T-cell (primary cell): Measurements from ENCODE around the gene CSNK1E. TPM values are rescaled to one million over a fixed set of nuclear protein-coding genes. Genes with fewer than 3 reads are reported as not detected.

Source experiments
- ATAC-seq, 4 experiments: fragments of 200-7000 bp in 3 of 4; fragments of 150-1000 bp in 1 of 4; cut with Tn5 transposase; replicated peaks in 1 of 4; 1 replicate in 3 of 4; 2 replicates in 1 of 4; pipeline ENCODE4 v1.10.0; 2021; ENCODE audit warnings: moderate library complexity in 3 of 4, mild to moderate bottlenecking in 2 of 4, moderate number of reproducible peaks in 1 of 4
- CTCF ChIA-PET, 2 donors: fragments of 300-600 bp; sonication (Branson Sonifier 250); formaldehyde crosslinking; loops; one replicate each; lab custom pipeline; 2022; ENCODE audit warnings: antibody characterized with exemption in 2 of 2; lab: Charles Lee
- POLR2A ChIA-PET, 2 donors: fragments of 300-600 bp; sonication (Branson Sonifier 250); formaldehyde crosslinking; loops; one replicate each; lab custom pipeline; 2022; ENCODE audit warnings: antibody characterized with exemption in 2 of 2; lab: Charles Lee
- DNase-seq, 35 experiments: peaks; one replicate each; pipeline versions ENCODE4 v3.0.0 to v3.0.0-alpha.2; 2013 to 2023
- H3K27ac ChIP-seq: one replicate; pipeline ENCODE4 v1.5.1; 2013; ENCODE audit warnings: low read length
- H3K27me3 ChIP-seq, 2 experiments: replicated peaks in 1 of 2; 1 replicate in 1 of 2; 2 replicates in 1 of 2; pipeline versions ENCODE4 v1.6.1 to v1.7.0; 2013; ENCODE audit warnings: low read length in 1 of 2, mixed read lengths in 1 of 2; ENCODE audit not compliant: control insufficient read depth in 2 of 2, insufficient read depth in 2 of 2; ENCODE audit errors: extremely low read depth in 1 of 2
- H3K36me3 ChIP-seq, 2 donors: 1 replicate in 1 of 2; 2 replicates in 1 of 2; pipeline versions ENCODE4 v1.6.1 to v1.7.0; 2013; ENCODE audit warnings: low read length in 1 of 2; ENCODE audit not compliant: control insufficient read depth in 2 of 2, insufficient read depth in 1 of 2; ENCODE audit errors: extremely low read depth in 1 of 2
- H3K4me1 ChIP-seq, 2 experiments: 1 replicate in 1 of 2; 2 replicates in 1 of 2; pipeline versions ENCODE4 v1.6.1 to v1.7.0; 2013; ENCODE audit warnings: low read length in 2 of 2, mixed read lengths in 1 of 2; ENCODE audit not compliant: insufficient read depth in 2 of 2, control insufficient read depth in 1 of 2; ENCODE audit errors: extremely low read depth in 1 of 2
- H3K4me3 ChIP-seq, 2 donors: 1 replicate in 1 of 2; 2 replicates in 1 of 2; pipeline versions ENCODE4 v1.5.1 to v1.7.0; 2013; ENCODE audit warnings: mild to moderate bottlenecking in 2 of 2, low read length in 1 of 2, moderate library complexity in 1 of 2; ENCODE audit not compliant: control insufficient read depth in 1 of 2; ENCODE audit errors: extremely low read depth in 1 of 2
- H3K9me3 ChIP-seq: 2 replicates; pipeline ENCODE4 v1.7.0; 2013
- H3K27ac Mint-ChIP-seq, 2 donors: one replicate each; pipeline ENCODE4 v1.8.0; 2020 to 2021; ENCODE audit warnings: mild to moderate bottlenecking in 2 of 2, mixed read lengths in 2 of 2
- H3K27me3 Mint-ChIP-seq, 2 donors: one replicate each; pipeline ENCODE4 v1.8.0; 2021 to 2022; ENCODE audit warnings: mixed read lengths in 2 of 2
- H3K36me3 Mint-ChIP-seq: one replicate; pipeline ENCODE4 v1.8.0; 2021; ENCODE audit warnings: mixed read lengths
- H3K4me1 Mint-ChIP-seq, 3 donors: one replicate each; pipeline ENCODE4 v1.8.0; 2020 to 2022; ENCODE audit warnings: mixed read lengths in 3 of 3, mild to moderate bottlenecking in 1 of 3
- H3K4me3 Mint-ChIP-seq, 3 donors: one replicate each; pipeline ENCODE4 v1.8.0; 2020 to 2022; ENCODE audit warnings: mild to moderate bottlenecking in 3 of 3, mixed read lengths in 3 of 3, moderate library complexity in 3 of 3
- H3K9me3 Mint-ChIP-seq, 3 donors: one replicate each; pipeline ENCODE4 v1.8.0; 2020 to 2022; ENCODE audit warnings: mixed read lengths in 3 of 3
- WGBS: methylation state at CpG from one replicate; pipeline ENCODE4 v1.1.5; 2013; ENCODE audit warnings: missing lambda C conversion rate; ENCODE audit not compliant: insufficient coverage; 5-methylcytosine and 5-hydroxymethylcytosine counted together
- total RNA-seq, 35 experiments: library from RNA in 6 of 35; stranded (reverse) in 6 of 35; fragments of 120-200 nt in 1 of 35; gene quantifications; one replicate each; pipeline versions ENCODE4 v1.2.1 to v1.2.4 and lab custom pipeline; 2013 to 2026

The CSNK1E gene
- total RNA-seq, 5 donors from 2014 or later (not counting 1 experiment from before 2014, with no cell fraction given): 105 to 142 (median 115) TPM

DNA sequence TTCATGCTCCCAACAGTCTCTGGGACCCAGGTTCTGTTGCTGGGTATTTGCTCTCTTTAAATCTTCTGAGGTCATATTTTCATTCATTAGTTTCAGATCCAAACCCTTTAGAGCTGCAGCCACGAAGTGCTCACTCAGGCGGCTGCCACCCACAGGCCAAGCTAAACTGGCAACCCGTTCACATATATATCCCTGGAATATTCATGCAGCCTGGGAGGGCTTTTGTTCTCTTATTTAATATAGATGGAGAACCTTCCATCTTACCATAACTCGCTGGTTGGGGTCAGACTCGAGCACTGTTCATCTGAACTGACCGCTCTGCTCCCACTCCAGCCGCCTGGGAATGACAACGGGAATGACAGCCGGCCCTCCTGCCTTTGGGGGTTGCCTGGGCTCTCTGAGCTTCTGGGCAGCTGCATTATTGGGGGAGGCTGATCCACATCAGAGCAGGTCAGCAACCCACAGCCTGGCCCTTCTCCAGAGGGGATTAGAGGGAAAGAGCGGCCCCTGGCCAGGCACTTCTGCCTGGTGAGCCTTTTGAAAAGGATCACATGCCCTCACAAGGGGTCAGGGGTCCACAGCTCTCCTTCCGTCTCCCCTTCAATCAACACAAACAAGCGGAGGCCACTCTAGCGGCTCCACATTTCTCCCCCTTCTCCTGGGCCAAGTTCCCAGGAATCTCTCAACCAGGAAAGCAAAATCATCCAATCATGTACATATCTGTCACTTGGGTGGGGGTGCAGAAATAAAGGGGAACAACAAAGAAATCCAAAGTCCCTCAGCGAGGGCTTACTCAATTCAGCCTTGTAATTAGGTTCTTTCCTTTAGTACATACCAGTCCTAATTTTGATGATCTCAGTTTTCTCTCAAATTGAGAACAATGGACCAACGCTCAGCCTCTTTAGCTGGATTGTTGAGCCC lies 56.2 kb downstream of the CSNK1E start:
- Histone ChIP-seq H3K27me3 (no peaks in the 10 kb centered on the region), H3K4me1 (peaks cover 9 to 23% of the 10 kb centered on the region in 2 experiments), H3K4me3 (no peak overlapping the region), H3K27ac (peak overlapping the region; percentile 57), H3K9me3 (no peaks in the 10 kb centered on the region), H3K36me3 (peaks cover 0 to 3% of the 10 kb centered on the region in 2 donors)
- peaks cover 10% of the 10 kb centered on the region for H3K36me3 Mint-ChIP-seq
- WGBS: 100% methylated on average over 1 of the region's 15 CpGs
- no peak overlapping the region for H3K4me3 Mint-ChIP-seq
- no peaks in the 10 kb centered on the region for H3K27me3 Mint-ChIP-seq
- ATAC-seq (no peak), DNase-seq (no peak)
- POLR2A ChIA-PET: no interaction called here
- CTCF ChIA-PET: interaction anchor here in 1 of 2 donors (1.0 to 1.1 kb wide), 2 partner anchors 12 to 205 kb away, joined by 3 read pairs; no protein-coding TSS in a partner anchor
- no peaks in the 10 kb centered on the region for H3K9me3 Mint-ChIP-seq
- H3K27ac Mint-ChIP-seq: peak overlapping the region; percentile 48 to 81
- H3K4me1 Mint-ChIP-seq: peaks cover 38 to 57% (median 57%) of the 10 kb centered on the region in 3 donors

DNA sequence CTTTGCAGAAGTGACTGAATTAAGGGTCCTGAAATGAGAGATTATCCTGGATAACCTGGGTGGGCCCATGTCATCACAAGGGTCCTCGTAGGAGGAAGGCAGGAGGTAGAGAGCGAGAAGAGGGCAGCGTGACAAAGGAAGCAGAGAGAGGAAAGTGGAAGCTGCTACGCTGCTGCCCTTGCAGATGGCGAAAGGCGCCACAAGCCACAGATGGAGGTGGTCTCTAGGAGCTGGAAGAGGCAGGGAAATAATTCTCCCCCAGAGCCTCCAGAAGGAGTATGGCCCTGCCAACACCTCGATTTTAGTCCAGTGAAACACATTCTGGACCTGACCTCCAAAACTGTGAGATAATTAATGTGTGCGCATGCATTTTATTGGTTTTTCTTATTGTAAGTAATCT lies 57.9 kb downstream of the CSNK1E start:
- Mint-ChIP-seq H3K27me3 (no peaks in the 10 kb centered on the region), H3K36me3 (peaks cover 10% of the 10 kb centered on the region), H3K27ac (no peak overlapping the region), H3K4me3 (no peak overlapping the region), H3K4me1 (peaks cover 29 to 45% (median 45%) of the 10 kb centered on the region in 3 donors), H3K9me3 (no peaks in the 10 kb centered on the region)
- ATAC-seq (no peak), DNase-seq (no peak)
- WGBS: 90% methylated on average over 3 of the region's 8 CpGs
- no peaks in the 10 kb centered on the region for H3K9me3 ChIP-seq
- no peak overlapping the region for H3K27ac ChIP-seq
- H3K4me3 ChIP-seq: no peak overlapping the region
- no peaks in the 10 kb centered on the region for H3K27me3 ChIP-seq
- CTCF ChIA-PET: no interaction called here
- H3K4me1 ChIP-seq: peaks cover 2 to 17% of the 10 kb centered on the region in 2 experiments
- POLR2A ChIA-PET: interaction anchor here in 1 of 2 donors (0.6 kb wide), 1 partner anchor 17 kb away, joined by 6 read pairs; no protein-coding TSS in a partner anchor
- peaks cover 0 to 3% of the 10 kb centered on the region in 2 donors for H3K36me3 ChIP-seq

DNA sequence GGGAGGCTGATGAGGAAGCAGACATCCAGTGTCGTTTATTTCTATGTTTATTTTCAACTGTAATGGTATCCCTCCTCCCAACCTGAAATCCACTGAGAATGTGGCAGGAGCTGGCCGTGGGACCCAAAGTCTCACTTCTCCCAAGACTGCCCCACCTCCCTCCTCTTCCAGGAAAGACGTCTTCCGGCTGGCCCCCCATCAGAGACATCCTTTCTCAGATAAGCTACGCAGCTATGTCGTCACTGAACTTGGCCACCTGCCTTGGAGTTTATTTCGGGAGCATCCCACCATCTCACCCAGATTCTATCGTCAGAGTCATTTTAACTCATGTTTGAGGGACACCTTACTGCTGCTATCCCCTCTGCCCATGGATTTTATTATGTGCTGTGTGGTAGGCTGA lies 58.3 kb downstream of the CSNK1E start:
- 92% methylated on average over 3 of the region's 8 CpGs for WGBS
- no peak overlapping the region for H3K4me3 ChIP-seq
- DNase-seq: no peak
- Mint-ChIP-seq H3K27ac (no peak overlapping the region), H3K4me3 (no peak overlapping the region), H3K27me3 (no peaks in the 10 kb centered on the region), H3K9me3 (no peaks in the 10 kb centered on the region), H3K36me3 (peaks cover 10% of the 10 kb centered on the region), H3K4me1 (peaks cover 29 to 44% (median 42%) of the 10 kb centered on the region in 3 donors)
- no peak for ATAC-seq
- peaks cover 2 to 17% of the 10 kb centered on the region in 2 experiments for H3K4me1 ChIP-seq
- H3K27ac ChIP-seq: no peak overlapping the region
- ChIA-PET POLR2A (no interaction called here), CTCF (no interaction called here)
- H3K27me3 ChIP-seq: no peaks in the 10 kb centered on the region
- H3K36me3 ChIP-seq: no peaks in the 10 kb centered on the region
- no peaks in the 10 kb centered on the region for H3K9me3 ChIP-seq

DNA sequence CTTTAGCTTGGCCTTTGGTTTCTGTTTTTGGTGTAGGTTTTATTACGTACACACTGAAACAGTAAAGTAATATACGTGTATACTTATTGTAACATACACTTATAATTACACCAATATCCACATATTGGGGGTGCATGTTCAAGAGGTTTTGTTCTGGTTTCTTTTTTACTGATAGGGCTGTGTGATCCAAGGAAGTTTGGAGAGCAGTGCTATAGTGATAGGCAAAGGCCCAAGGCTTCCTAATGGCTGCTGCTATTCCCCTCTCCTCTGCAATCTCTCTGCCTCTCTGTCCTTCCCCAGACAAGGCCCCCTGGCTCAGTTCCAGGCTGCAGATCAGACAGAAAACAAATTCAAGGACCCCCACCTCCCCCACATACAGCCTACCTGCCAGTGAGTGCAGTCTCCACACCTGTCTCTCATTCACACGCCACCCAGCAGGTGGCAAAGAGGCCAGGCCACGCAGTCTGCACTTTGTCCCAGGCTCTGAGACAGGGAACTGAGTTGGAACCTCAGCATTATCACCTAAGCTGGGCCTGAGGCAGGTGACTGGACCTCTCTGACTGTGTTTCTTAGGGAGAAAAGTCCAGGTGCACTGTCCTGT lies 59.5 kb downstream of the CSNK1E start:
- H3K27me3 Mint-ChIP-seq: no peaks in the 10 kb centered on the region
- H3K36me3 Mint-ChIP-seq: peaks cover 3% of the 10 kb centered on the region
- POLR2A ChIA-PET: interaction anchor here in 1 of 2 donors (0.6 kb wide), 1 partner anchor 205 kb away, joined by 4 read pairs; no protein-coding TSS in a partner anchor
- ATAC-seq (no peak), DNase-seq (no peak)
- H3K4me3 ChIP-seq: no peak overlapping the region
- no peak overlapping the region for H3K27ac ChIP-seq
- H3K36me3 ChIP-seq: no peaks in the 10 kb centered on the region
- no peaks in the 10 kb centered on the region for H3K9me3 Mint-ChIP-seq
- H3K9me3 ChIP-seq: no peaks in the 10 kb centered on the region
- H3K27ac Mint-ChIP-seq: no peak overlapping the region
- WGBS: 83% methylated on average over 2 of the region's 4 CpGs
- H3K4me1 ChIP-seq: peaks cover 2 to 17% of the 10 kb centered on the region in 2 experiments
- H3K27me3 ChIP-seq: no peaks in the 10 kb centered on the region
- H3K4me1 Mint-ChIP-seq: peaks cover 25 to 37% (median 34%) of the 10 kb centered on the region in 3 donors
- H3K4me3 Mint-ChIP-seq: no peak overlapping the region
- CTCF ChIA-PET: interaction anchor here in 1 of 2 donors (0.6 kb wide), 1 partner anchor 9 kb away, joined by 4 read pairs; no protein-coding TSS in a partner anchor

DNA sequence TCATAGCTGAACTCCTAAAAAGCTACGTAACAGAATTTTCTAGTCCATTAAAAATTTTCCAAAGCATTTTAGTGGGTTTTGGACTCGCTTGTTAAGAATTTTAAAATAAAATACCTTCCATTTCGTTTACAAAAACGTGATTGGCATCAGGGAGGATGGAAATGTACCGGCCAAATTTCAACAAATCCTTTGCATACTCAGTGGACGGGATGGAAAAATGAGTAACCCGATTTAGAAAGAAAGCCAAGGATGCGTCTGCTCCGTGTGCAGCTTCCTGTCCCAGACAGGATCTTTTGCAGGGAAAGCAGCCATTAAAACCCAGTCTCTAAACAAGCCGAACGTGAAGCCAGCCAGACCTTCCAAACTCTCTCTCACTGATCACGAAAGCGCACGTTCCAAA lies 60.1 kb downstream of the CSNK1E start:
- WGBS: 92% methylated on average over 4 of the region's 14 CpGs
- H3K4me1 ChIP-seq: peaks cover 2 to 13% of the 10 kb centered on the region in 2 experiments
- Mint-ChIP-seq H3K9me3 (no peaks in the 10 kb centered on the region), H3K36me3 (peaks cover 1% of the 10 kb centered on the region), H3K4me1 (peaks cover 22 to 34% (median 31%) of the 10 kb centered on the region in 3 donors), H3K4me3 (no peak overlapping the region), H3K27me3 (no peaks in the 10 kb centered on the region), H3K27ac (no peak overlapping the region)
- H3K27ac ChIP-seq: no peak overlapping the region
- ChIA-PET CTCF (interaction anchor here (0.6 to 0.7 kb wide), 2 partner anchors 15 to 217 kb away, joined by 3 to 5 read pairs; no protein-coding TSS in a partner anchor), POLR2A (interaction anchor here in 1 of 2 donors (0.7 kb wide), 1 partner anchor 41 kb away, joined by 18 read pairs; no protein-coding TSS in a partner anchor)
- peaks cover 0 to 3% of the 10 kb centered on the region in 2 donors for H3K36me3 ChIP-seq
- no peak overlapping the region for H3K4me3 ChIP-seq
- ATAC-seq: no peak
- H3K27me3 ChIP-seq: no peaks in the 10 kb centered on the region
- no peak for DNase-seq
- H3K9me3 ChIP-seq: no peaks in the 10 kb centered on the region

DNA sequence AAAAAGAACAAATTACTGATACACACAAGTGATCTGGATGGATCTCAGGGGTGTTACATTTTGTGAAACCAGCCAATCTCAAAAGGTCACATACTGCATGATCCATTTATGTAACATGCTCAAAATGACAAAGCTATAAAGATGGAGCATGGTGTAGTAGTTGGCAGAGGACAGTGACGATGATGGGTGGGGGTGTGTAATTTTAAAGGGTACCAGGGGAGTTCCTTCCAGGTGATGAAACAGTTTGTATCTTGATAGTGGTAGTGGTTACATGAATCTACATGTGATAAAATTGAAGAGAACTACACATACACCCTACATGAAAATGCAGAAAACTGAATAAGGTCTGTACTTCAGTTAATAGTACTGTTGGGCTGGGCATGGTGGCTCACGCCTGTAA lies 61.5 kb downstream of the CSNK1E start:
- DNase-seq (no peak), ATAC-seq (no peak)
- no peaks in the 10 kb centered on the region for H3K9me3 Mint-ChIP-seq
- Histone ChIP-seq H3K9me3 (no peaks in the 10 kb centered on the region), H3K4me1 (peaks cover 2 to 10% of the 10 kb centered on the region in 2 experiments), H3K36me3 (peaks cover 0 to 3% of the 10 kb centered on the region in 2 donors), H3K27ac (no peak overlapping the region), H3K4me3 (no peak overlapping the region), H3K27me3 (no peaks in the 10 kb centered on the region)
- no peak overlapping the region for H3K4me3 Mint-ChIP-seq
- no peaks in the 10 kb centered on the region for H3K27me3 Mint-ChIP-seq
- 100% methylated on average over 1 of the region's 2 CpGs for WGBS
- H3K4me1 Mint-ChIP-seq: peaks cover 13 to 23% (median 18%) of the 10 kb centered on the region in 3 donors
- H3K36me3 Mint-ChIP-seq: peaks cover 2% of the 10 kb centered on the region
- ChIA-PET POLR2A (no interaction called here), CTCF (interaction anchor here in 1 of 2 donors (0.6 kb wide), 1 partner anchor 658 kb away, joined by 3 read pairs; no protein-coding TSS in a partner anchor)
- H3K27ac Mint-ChIP-seq: no peak overlapping the region
